Vagina (tissue), 2 donors: ENCODE results near the gene GAA.

ENCODE experiments used
- POLR2A ChIP-seq, 2 donors: fragments of 450-650 bp; IDR thresholded peaks; one replicate each; pipeline ENCODE4 v1.6.1; 2017; ENCODE audit warnings: antibody characterized with exemption in 2 of 2, mild to moderate bottlenecking in 2 of 2, moderate library complexity in 2 of 2
- TF ChIP-seq, protein P1 (sequence below), 3 experiments: fragments of 450-650 bp in 2 of 3; fragments of 200-600 bp in 1 of 3; sonication (generic) in 1 of 3; IDR thresholded peaks; one replicate each; pipeline ENCODE4 v1.5.1; 2017 to 2019; ENCODE audit warnings: antibody characterized with exemption in 3 of 3, mild to moderate bottlenecking in 2 of 3, moderate library complexity in 2 of 3

DNA sequence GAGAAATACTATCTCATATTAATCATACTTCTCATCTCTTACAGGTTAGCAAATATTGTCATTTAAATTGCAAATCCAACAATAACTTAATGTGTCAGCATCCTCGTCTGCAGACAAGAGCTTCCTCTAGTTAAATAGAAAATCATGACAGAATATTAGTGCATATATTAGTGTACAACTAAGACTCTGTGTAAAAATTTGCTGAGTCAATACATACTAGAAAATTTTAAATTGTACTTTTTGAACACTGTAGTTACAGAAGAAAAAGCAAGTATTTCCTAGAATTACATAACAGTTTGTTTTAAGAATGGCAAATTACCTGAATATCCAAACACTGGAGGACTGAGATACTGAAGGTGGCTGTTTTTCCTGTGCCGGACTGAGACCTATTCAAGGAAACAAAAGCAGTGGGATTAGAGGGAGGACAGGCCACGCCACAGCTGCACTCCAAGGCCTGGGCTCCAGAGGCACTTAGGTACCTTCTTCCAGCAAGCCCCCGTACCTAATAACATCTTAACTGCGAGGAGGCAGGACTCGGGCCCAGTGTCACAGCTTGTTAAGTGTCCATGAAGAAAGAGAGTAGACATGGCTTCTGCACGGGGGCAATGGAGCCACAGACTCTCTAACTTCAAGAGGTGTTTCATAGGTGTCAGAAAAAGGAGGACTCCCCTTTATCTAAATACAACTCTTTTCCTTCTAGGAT is 40.2 kb downstream of the GAA start:
- TF ChIP-seq, protein P1, sequence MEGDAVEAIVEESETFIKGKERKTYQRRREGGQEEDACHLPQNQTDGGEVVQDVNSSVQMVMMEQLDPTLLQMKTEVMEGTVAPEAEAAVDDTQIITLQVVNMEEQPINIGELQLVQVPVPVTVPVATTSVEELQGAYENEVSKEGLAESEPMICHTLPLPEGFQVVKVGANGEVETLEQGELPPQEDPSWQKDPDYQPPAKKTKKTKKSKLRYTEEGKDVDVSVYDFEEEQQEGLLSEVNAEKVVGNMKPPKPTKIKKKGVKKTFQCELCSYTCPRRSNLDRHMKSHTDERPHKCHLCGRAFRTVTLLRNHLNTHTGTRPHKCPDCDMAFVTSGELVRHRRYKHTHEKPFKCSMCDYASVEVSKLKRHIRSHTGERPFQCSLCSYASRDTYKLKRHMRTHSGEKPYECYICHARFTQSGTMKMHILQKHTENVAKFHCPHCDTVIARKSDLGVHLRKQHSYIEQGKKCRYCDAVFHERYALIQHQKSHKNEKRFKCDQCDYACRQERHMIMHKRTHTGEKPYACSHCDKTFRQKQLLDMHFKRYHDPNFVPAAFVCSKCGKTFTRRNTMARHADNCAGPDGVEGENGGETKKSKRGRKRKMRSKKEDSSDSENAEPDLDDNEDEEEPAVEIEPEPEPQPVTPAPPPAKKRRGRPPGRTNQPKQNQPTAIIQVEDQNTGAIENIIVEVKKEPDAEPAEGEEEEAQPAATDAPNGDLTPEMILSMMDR (IDR thresholded peaks at IDR 0.05) = no peak
- TF ChIP-seq POLR2A (IDR thresholded peaks at IDR 0.05) = no peak
